ENCODE measurements around the gene TP53BP1.
A peak's percentile ranks its signal among the peaks of the same experiment; 100 is the strongest.

TP53BP1 gene

DNA sequence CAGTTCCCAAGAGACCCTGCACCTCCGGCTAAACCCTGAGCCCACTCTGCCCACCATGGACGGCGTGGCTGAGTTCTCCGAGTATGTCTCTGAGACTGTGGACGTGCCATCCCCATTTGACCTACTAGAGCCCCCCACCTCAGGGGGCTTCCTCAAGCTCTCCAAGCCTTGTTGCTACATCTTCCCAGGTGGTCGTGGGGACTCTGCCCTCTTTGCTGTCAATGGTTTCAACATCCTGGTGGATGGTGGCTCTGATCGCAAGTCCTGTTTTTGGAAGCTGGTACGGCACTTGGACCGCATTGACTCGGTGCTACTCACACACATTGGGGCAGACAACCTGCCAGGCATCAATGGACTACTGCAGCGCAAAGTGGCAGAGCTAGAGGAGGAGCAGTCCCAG lies 28.5 kb upstream of the TP53BP1 start:
- no peak for DNase-seq (ENCODE audit: low read depth in 1 of 2, low spot score in 1 of 2)

DNA sequence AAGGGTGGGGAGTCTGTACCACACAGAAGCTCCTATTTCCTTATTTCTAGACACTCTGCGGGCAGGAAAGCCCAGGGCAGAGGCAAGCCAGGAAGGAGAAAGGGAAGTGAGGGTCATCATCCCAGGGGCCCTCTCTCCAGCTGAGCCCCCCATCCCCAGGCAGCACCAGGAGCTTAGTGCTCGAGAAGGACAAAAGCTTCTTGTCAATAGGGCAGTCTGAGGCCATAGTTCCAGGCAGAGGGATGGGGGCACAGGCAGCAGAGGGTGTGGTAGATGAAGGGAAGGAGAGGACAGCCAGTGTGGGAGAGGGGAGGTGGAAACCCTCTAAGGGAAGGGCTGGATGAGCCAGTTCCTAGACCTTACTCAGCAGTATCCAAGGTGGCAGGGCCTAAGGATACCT lies 27.2 kb upstream of the TP53BP1 start:
- DNase-seq (ENCODE audit: low read depth in 1 of 2, low spot score in 1 of 2) = no peak

DNA sequence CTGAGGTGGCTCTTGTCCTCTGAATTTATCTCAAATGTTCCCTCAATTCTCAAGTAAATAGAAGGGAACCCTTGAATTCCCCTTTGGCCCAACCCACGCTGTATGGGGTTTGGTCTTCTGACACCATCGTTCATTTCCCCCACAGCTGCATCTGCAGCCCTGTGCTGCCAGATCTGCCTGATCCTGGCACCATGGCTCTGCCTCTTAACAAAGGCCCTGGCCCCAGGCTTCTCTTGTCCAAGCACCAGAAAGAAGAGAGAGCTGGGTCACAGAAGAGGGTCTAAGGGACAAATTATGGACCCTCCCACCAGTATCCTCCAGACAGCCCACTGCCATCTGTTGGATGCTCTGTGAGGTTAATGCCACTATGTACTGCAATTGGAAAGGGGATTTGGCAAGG lies 26.2 kb upstream of the TP53BP1 start:
- no peak for DNase-seq (ENCODE audit: low read depth in 1 of 2, low spot score in 1 of 2)

DNA sequence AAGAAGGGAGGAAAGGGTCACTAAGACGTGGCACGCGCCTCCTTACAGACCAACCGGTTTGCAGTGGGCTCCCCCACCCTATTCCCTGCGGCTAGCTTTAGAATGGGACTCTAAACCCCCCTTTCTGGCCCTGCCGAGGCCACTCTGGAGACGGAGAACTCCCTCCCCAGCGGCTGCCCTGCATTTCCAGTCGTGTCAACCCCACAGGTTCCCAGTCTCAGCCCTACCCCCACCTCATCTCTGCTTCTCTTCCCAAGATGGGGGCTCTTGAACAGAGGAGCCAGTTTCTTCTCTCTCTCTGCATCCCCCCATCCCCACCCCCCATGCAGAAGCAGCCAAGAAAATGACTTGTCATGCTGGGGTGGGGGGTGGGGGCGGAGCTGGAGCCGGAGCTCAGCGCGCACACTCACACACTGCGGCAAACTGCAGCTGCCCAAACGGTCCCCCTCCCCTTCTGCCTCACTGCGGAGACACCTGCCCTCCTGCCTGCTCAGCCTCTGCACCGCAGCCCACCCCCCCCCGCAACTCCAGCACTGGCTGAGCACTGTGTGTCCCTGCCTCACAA lies 25.3 kb upstream of the TP53BP1 start:
- DNase-seq (ENCODE audit: low read depth in 1 of 2, low spot score in 1 of 2) = no peak

DNA sequence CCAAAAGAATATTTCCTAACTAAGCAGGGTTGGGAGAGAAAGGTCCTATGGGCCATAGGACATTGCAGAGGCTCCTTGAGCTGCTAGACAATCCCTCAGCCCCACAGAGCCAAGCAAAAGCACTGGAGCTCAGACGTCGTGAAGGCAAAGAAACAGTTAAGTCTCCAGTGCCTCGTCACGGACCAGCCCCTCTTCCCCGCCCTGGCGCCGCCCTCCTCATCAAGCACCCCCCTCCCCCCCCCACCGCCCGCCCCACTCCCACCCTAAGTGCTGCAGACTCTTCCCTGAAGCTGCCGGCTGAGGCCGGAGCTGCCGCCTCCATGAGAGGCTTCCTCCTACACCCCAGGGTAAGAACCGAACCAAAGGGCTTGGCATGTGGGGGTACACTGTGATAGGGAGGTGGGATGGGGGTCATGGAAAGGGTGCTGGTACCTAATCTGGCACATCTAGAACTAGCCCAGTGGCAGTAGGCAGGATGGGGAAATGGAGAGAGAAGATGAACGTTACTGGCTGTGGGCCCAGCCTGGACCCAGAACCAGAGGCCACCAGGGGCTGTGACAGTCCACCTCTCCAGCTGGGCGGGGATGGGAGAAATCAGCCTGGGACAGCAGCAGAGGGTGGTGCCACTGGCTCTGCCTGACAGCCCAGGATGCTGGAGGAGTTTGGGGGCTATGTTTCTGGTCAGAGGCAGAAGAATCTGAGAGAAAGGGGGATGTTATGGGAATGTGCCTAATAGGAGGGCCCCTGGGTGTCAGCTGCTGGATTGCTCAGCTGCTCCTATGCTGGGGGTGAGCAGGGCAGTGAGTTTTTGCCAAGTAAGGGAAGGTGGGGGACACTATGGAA lies 24.6 kb upstream of the TP53BP1 start, which contains the start of gene MAP1A:
TSS of gene MAP1A (plus strand) at position 255 of the 843 bp plus-strand sequence. CDS start 3,866 bp downstream, outside the sequence.
- no peak for DNase-seq (ENCODE audit: low read depth in 1 of 2, low spot score in 1 of 2)

DNA sequence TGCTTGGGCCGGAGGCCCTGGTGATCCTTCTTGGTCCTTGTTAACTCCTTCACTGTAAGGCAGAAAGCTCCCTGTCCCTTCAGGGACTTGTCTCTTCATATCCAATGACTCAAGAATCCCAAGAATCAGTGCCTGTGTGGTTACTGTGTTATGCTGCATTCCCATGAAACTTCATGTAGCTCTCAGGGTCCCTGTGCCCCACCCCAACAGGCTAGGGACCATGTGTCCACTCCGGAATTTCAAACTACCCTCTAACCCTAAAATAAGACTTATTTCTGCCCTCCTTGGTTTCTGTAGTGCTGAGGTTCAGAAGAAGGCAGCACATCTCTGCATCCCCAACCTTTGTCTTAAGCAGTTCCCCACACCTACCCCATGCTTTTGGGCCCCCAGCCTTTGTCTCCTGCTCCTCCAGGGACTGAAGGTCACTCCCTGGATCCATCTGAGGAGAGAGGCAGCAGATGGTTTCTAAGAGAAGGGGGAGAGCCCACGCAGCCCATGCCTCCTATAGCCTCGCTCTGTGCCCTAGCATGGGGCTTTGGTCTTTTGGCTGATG lies 23.9 kb upstream of the TP53BP1 start:
- no peak for DNase-seq (ENCODE audit: low read depth in 1 of 2, low spot score in 1 of 2)

DNA sequence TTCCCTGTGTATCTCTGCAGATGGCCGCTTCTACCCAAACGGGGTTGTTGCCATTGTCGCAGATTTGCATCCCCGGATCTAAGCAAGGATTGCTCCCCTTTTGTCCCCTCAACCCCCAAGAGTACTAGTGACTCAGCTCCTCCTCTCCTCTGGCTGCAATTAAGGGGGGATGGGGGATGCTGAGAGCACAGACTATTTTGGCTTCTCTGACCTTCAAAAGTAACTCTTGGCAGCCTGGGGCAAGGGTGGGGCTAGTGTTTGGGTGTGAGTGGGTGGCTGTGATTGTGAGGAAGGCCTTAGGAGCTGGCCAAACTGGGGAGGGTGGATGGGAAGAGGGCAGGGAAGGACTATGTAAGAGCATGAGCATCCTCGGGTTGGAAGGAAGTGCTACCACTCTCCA lies 23.2 kb upstream of the TP53BP1 start:
- no peak for DNase-seq (ENCODE audit: low read depth in 1 of 2, low spot score in 1 of 2)

DNA sequence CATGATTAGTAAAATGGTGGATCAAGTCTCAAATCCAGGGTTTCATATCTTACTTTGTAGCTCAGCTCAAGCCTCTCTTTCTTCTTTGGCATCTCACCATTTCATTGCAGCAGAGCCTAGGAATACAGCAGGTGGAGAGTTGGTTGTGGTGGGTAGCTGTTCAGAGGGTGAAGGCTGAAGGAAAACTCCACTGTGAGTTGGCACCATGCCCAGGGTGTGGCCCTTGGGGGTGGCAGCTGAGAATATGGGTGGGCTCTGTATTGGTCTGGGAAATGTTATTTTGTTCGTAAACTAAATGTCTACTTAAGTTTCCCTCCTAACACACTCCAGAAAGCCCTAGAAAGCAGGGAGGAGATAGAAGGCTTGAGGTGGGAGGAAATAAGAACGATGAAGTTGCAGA lies 22.8 kb upstream of the TP53BP1 start:
- DNase-seq (ENCODE audit: low read depth in 1 of 2, low spot score in 1 of 2) = no peak

DNA sequence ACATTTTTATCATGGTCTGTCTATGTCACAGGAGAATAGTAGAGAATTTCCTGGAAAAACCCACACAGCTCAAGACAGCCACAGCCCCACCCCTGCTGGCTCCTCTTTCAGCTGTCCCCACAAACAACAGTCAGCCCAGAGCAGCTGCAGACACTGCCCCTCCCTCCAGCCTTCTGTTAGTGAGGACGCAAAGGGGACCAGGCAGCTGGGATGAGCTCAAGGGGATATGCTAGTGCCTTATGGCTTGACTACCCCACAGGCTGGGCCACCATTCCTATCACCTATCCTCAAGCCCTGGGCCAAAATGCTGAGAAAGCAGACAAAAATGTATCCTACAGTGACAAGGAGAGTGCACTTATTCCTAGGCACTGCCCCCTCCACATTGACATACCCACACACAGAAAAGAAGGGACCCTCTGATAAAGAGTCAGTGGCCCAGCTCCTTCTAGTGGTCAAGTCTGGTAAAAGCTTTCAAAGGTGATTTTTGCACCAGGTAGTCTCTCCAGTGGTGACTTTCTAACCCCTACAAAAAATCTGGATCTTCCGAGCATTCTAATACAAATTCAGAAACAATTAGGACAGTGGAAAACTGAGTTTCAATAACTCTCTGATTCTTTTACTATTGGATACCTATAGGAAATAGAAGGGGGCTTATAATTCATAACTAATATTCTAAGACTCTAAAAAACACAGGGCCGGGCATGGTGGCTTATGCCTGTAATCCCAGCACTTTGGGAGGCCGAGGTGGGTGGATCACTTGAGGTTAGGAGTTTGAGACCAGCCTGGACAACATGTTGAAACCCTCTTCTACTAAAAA lies 21.5 kb upstream of the TP53BP1 start:
- no peak for DNase-seq (ENCODE audit: low read depth in 1 of 2, low spot score in 1 of 2)

DNA sequence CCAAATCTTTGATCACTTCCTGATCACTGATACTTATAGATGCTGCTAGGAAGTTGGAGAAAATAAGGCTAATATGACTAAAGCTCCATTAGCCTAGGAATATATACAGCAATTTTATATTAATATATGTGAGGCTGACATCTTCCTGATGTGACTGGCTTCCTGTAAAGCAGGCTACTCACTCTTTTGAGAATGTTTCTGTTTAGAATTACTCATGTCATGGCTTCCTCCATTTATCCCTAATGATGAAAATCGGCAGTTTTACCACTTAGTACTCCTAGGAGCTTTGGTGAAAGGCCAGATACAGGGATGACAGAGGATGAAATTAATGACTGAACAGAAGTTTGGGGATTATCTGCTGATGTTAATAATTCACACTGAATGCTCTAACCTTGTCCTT lies 20.6 kb upstream of the TP53BP1 start:
- DNase-seq (ENCODE audit: low read depth in 1 of 2, low spot score in 1 of 2) = no peak

DNA sequence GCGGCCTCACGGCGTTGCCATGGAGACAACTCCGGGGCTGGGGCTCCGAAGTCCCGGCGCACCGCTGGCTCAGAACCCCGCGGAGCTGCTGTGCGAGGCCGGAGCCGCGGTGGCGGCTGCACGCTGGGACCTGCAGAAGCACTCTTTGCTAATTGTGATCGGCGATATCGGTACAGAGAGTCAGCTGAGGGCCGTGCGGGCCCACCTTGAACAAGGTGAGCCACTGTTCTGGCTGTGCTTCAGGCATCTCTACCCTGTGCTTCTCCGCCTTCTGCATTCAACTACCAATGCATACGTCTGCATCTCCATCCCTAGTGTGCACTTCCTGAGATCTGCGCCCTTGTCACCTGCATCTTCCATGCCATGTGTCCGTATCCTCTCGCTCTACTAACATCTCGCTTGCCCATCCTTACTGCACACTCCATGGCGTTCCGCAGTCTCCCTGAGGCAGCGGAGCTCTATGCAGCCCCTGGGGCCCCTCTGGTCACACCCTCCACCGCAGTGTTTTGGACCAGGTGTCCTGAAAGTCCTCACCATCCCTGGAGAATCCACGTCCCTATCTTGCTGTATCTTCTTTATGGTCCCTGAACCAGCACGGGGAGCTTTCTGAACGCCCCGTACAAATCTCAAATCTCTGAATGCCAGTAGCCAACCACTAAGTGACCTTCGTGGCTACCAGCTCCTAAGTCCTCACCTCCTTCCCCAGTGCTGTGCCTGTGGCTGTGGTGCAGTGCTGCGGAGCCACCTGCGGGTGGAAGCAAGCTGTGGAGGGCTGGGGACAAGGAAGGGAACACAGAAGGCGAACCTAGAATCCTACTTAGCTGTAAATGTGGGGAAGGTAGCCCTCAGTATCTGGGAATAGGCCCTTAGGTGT lies 18.3 kb upstream of the TP53BP1 start:
- DNase-seq (ENCODE audit: low read depth in 1 of 2, low spot score in 1 of 2) = no peak

DNA sequence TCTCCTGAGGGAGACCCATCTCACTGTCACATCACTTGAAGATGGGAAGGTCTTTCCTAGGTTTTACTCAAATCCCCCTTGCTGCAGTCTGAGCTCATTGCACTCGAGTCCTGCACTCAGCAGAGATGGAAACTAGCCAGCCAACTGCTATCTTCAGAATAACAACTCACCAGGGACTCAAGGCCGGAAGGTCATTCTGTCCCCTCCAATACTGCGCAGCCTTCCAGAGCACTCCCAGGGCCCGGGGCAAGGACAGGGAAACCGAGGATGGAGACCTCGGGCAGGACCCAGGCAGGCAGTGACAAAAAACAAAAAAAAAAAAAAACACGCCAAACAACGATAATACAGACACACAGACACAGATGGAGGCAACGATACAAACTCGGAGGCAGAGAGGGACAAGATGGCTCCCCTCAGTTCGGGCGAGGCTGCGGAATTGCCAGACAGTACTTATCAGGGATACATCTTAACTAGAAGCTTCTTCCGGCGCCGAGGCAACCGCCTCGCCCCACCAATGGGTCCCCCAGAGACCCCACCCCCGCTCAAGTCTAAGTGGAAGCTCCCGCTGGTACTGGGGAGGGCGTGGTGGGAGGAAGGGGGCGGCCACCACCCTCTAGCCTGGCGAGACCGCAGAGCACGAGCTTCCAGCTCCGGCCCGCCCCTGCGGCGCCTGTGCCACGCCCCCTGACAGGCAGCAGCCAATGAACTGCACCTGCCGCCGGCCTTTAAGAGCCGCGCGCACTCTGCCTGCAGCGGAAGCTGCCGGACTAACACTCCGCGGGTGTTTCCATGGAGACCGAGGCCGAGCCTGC lies 17.4 kb upstream of the TP53BP1 start:
- peak; percentile 90 to 93 for DNase-seq (ENCODE audit: low read depth in 1 of 2, low spot score in 1 of 2)

DNA sequence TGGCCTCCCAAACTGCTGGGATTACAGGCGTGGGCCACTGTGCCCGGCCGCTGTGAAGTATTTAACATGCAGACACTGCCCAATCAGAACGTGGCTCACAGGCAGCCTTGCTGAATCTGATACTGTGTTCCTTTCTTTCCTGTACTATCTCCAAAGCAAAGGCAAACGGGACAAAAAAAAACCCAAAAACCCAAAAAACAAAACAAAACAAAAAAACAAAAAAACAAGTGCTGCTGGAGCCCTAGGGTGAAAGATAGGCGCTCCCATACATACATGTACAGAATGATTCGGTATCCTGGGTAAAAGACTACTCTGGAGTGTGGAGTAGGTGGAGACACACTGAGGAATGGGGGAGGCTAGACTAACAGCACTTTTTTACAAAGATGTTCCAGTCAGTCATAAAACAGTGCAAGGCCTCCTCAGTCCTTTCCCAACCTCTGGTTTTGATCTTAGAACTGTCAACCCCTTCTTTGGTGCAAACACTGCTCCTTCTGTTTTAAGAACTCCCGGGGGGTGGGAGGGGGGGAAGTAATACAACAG lies 16.8 kb upstream of the TP53BP1 start:
- DNase-seq (ENCODE audit: low read depth in 1 of 2, low spot score in 1 of 2) = no peak

DNA sequence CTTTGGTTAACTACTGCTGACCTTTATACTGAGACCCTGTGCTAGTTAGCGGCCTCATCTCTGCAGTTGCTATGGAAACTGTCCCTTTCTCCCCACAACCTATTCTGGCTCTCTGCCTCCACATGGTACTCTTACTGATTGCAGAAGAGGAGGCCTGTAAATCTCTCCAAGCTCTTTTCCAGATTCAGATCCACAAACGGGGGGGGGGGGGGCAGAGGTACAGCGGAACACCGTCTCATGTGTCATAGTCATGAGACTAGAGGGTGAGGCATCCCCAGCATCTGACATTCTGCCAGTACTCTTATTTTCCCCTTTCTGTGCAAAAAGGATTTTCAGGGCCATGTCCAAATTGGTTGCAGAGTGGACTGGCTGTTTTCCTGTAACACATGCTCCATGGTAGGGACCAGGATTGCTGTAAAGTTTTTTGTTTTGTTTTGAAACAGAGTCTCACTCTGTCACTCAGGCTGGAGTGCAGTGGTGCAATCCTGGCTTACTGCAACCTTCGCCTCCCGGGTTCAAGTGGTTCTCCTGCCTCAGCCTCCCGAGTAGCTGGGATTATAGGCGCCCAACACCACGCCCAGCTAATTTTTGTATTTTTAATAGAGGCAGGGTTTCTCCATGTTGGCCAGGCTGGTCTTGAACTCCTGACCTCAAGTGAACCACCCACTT lies 16.2 kb upstream of the TP53BP1 start:
- DNase-seq (ENCODE audit: low read depth in 1 of 2, low spot score in 1 of 2) = no peak

DNA sequence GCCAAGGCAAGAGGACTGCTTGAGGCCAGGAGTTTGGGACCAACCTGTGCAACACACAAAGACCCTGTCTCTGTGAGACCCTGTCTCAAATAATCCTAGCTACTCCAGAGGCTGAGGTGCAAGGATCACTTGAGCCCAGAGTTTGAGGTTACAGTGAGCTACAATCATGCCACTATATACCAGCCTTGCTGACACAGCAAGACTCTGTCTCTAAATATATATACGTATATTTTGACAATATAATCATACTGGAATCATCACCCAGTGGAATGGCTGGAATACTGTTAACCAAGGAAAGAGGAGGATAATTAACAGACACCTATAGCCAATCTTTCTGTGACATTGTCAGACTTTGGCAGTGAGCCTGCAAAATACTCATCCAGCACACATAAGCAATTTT lies 15.5 kb upstream of the TP53BP1 start:
- no peak for DNase-seq (ENCODE audit: low read depth in 1 of 2, low spot score in 1 of 2)

DNA sequence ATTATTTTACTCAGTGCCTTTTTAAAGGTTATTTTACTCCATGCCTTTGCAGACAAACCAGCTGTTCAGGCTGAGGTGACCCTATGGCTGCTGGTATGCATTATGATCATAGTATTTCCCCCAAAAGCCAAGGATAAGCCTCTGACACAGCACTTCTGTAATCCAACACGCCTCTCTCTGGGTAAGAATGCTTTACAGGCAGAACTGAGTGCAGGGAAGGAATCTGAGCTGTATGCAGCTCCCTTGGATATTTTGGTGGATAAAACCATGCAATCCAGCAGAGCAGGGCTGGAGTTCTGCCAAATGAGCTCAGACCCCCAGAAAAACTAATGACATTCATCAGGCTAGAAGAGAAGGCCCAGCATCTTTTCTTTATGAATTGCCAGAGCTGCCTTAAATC lies 12.8 kb upstream of the TP53BP1 start:
- no peak for DNase-seq (ENCODE audit: low read depth in 1 of 2, low spot score in 1 of 2)

DNA sequence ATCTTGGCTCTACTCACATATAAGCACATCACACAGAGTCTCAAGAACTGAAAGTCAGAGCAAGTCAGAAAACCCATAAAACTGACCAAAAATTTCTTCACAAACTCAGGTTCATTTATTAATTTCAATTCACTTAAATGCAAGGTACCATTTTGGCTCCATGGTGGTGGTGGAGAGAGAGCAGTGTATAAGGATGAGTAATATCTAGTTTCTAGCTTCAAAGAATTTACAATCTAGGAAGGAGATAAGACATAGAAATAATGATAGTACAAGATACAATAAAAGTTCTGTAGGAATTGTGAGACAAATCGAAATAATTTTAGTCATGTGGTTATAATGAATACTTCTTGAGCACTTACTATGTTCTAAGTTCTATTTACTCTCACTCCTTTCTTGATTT lies 6.7 kb upstream of the TP53BP1 start:
- no peak for DNase-seq (ENCODE audit: low read depth in 1 of 2, low spot score in 1 of 2)

DNA sequence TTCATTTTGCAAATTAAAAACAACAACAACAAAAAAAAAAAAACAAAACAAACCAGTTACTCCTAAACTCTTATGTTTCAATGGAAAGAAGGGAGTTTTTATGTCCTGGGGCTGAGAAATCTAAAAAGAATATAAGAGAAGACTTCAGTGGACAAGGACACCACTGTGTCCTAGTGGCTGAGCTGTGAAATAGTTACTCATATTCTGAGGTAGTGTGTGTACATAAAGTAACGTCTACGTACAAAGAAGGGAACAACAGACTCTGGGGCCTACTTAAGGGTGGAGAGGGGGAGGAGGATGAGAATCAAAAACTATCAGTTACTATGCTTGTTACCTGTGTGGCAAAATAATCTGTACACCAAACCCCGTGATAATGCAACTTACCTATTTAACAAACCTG lies 6.0 kb upstream of the TP53BP1 start:
- no peak for DNase-seq (ENCODE audit: low read depth in 1 of 2, low spot score in 1 of 2)

Data from activated T-helper 1 cell treated with anti-CD3 and anti-CD28 coated beads, Interleukin-2, amount 50 U/mL, for 16 hours (primary cell).